HG02588 (cell line): ENCODE results near the gene GRID1.
"Not testable (repeated sequence)": the region's sequence is repeated elsewhere in the genome, so short reads cannot be mapped to it uniquely, and the experiment has no call there.

Source experiments
- ATAC-seq: cut with Tn5 transposase; IDR thresholded peaks from one replicate; pipeline ENCODE4 v1.9.1; 2021; ENCODE audit warnings: mild to moderate bottlenecking, moderate library complexity; ENCODE audit not compliant: unreplicated experiment

GRID1 gene

DNA sequence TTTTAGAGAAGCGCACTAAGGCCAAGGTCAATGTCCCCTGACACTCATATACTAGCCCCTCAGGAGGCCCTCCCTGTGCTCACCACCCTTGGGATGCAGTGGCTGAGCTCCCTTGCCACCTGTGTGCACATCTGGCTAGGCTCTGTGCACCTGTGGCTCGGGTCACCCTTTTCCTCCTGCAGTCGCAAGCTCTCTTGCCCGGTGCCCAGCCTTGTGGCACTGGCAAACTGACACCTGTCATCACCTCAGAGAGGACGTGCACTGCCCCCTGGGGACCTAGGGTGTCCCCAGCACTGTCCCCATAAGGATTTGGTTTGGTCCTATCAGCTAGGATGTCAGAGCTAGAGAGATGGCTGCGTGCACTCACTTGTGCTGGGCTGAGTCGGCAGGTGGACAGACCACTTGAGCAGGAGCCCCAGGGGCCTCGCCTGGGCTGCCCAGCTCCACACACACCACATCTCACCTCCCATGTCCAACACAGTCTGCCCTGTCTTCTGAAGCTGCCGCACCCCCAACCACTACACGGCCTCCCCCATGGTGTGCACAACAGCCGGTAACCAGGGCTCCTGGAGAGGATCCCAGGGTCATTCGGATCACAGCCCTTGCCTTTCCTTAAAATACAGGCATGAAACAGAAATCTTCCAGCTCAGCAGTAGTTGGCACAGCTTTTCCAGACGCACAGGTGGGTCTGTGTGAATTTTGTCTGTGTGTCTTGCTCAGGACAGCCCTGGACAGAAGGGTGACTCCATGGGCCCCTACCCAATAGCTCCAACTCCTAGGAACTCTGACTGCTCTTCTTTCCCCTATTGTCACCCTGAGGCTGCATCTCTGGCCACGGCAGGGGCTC is 111.0 kb downstream of the GRID1 start:
- ATAC-seq = no peak

DNA sequence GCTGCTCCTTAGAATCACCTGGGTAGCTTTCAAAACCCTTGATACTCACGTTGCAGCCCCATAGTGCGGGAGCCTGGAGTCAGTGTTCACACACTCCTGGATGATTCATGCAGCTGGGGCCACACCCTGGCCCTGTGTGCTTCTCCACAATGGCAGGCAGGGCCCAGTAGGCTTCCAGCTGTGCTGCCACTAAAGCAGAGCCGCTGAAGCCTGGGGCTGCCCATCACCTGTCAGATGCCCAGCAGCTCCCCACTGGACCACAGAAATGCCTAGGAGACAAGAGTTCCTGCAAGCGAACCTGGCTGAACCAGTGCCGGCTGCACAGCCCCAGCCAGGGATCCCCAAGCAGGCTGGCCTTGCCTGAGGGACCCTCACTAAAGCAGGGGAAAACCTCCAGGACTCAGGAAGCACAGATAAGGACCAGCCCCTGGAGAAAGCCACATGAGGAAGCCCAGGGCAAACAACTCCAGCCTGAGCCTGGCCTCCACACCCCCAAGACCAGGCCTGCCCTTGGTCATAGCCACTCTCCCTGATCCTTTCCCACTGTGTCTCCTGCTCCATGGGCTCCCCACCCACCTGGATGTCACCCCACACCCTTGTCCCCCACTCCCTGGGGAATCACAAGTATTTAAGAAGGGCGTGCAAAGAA is 111.9 kb downstream of the GRID1 start:
- ATAC-seq = no peak

DNA sequence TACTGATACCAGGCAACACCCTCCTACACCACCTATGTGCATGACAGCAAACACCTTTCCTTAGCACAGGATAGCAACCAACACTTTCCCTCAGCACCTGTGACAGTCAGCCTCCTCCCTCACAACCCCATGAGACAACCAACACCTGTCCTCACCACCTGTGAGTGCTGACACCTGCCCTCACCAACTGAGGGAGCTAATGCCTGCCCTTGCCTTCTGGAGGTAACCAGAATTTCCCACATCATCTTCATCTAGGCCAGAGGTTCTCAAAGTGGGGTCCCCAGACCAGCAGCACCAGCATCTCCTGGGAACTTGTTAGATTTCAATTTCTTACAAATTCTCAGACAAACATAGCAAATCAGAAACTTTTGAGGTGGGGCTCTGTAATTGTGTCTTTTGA is 112.5 kb downstream of the GRID1 start:
- ATAC-seq = no peak

DNA sequence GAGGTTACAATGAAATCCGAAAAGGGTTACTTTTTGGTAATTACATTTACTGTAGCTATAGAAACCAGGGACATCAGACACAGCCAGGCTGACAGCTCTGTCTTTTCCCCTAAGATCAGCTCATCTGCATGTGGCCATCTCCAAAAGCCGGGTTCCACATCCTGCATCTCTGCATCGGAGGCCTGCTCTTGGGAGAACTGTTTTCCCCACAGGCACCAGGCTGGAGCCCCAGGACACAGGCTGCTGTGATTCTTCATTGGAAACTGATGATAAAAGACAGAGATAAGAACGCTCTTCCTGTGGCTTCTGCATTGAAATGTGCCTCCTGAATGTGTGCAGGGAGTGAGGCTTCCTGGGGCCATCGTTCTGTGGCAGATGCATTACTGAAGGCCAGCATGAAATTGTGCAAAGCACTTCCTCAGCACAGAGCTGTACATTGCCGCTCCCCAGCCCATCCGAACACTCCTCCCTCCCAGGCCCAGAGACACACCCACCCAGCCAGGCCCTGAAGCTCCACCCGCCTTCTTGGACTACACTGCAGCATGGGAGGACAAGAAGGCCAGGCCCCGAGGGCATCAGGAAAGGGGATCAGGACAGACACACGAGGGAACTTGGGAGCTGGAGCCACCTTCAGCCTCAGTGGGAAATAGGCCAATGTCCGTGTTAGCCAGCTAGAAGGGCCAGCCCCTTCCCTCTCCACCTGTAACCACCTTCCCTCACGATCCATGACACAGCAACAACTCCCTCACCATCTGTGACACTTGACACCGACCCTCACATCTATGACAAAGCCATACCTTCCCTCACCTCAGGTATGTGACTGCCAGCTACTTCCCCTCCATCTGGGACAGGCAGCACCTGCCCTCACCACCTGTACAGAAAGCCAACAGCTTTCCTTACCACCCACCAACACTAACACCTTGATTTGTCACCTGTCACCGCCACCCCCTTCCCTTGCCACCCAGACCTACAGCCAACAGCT is 113.2 kb downstream of the GRID1 start:
- no peak for ATAC-seq

DNA sequence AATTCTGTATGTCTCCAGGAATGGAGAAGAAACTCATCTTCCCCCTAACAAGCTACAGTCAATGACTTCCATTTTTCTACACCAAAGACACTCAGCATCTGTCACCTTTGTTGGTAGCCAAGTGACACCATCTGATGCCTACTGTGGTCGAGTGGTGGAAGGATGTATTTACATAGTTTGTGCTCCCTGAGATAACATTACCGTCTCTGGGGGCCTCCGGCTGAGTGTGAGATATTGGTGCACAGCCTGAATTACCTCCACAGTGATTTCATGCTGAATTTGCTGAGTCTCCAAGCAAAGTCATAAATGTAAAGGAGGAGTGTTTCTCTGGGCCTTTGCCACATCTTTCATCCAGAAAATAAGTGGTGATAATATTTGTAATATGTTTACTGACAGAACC is 114.0 kb downstream of the GRID1 start:
- no peak for ATAC-seq

DNA sequence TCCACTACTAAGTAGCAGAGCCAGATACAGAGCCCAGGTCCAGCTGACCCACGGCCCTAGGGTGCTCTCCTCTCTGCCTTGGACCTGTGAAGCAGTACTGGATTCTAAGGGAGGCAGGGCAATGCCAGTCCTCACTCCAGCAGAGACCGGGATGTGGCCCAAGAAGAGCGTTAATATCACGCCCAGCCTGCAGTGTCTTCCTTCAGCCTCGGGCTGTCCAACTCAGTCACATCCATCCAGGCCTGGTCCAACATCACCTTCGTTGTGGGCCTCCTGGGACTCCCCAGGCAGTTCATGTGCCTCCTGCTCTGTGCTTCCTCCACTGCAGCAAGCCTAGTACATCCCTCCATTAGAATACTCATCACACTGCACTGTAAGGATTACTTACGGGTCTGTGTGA is 114.5 kb downstream of the GRID1 start:
- ATAC-seq = no peak

DNA sequence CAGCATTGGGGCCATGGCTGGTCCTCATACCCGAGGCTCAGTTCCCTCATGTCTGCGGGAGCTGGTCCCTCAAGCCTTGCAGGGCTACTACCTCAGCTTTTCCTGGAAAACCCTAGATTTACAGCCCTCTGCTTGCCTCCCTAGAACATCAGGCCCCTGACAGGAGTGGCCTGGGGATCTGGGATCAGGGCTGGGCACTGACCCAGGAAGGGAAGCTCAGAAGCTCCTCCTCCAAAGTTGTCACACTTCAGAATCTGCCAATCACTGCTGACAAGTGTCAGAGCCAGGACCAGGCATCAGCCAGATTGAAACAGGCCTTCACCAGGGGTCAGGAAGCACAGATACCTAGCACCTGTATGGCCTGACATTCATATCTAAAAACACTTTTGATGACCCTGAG is 115.2 kb downstream of the GRID1 start:
- ATAC-seq = no peak

DNA sequence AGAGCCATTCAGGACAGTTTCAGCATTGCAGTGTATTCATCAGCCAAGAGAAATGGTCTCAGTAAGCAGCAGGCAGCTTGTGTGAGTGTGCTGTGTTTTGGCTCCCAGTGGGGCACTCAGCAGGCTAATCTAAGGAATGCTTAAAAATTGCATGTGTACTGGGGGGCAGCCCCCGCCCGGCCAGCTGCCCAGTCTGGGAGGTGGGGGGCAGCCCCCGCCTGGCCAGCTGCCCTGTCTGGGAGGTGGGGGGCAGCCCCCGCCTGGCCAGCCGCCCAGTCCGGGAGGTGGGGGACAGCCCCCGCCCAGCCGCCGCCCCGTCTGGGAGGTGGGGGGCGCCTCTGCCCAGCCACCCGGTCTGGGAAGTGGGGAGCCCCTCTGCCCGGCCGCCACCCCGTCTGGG is 116.2 kb downstream of the GRID1 start:
- no peak for ATAC-seq

DNA sequence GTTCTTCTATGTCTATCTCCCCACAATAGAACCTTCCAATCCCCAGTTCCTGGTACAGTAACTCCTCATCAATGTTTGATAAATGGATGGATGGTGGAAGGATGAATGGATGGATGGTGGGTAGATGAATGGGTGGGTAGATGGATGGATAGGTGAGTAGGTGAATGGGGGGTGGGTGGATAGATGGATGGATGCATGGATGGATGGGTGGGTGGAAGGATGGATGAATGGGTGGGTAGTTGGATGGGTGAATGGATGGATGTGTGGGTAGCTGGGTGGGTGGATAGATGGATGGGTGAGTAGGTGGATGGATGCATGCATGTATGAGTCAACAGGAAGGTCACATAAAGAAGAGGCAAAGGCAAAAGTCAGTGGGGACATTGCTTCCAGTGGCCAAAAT is 116.8 kb downstream of the GRID1 start:
- no peak for ATAC-seq

DNA sequence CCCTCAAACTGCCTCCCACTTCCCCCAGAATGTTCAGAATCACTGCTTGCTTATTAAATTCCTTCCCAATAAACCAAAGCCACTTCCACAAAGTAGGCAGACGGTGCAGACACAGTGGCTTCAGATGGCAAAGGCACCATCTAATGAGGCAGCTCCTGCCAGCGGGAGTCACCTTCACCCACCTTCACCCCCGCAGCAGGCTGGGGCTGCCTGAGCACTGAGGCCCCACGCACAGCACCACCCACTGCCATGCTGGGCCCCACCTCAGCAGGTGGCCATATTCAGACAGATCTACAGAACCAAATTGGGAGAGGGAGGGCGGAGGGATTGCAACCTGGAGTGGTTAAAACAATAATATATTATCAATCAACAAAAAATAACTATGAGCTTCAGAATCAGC is 118.5 kb downstream of the GRID1 start:
- no peak for ATAC-seq

DNA sequence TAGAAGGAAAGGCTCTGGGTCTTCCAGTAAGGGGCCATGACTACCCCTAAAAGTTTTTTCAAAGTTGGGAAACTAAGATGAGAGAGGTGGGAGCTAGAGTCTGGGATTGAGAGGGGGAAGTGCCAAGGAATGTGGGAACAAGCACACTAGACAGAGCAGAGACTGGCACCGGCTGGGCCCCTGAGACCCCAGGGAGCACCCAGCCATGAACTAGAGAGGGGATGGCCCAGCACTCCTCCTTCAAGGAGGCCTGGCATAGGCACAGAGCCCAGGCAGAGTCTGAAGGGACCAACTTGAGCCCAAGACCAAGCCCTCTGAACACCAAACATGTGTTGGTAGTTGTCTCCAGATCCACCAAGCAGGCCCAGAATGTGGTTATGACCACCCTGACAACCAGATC is 119.0 kb downstream of the GRID1 start:
- no peak for ATAC-seq

DNA sequence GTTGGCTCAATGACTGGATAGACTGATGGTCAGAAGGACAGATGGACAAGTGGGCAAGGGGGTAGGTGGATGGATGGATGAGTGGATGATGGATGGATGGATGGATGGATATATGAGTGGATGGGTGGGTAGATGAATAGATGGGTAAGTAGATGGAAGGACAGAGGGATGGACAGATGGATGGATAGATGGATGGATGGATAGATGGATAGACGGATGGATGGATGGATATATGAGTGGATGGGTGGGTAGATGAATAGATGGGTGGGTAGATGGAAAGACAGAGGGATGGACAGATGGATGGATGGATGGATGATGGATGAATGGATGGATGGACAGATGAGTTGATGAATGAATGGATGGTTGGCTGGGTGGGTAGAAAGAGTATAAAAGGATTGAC is 119.5 kb downstream of the GRID1 start:
- ATAC-seq = no peak

DNA sequence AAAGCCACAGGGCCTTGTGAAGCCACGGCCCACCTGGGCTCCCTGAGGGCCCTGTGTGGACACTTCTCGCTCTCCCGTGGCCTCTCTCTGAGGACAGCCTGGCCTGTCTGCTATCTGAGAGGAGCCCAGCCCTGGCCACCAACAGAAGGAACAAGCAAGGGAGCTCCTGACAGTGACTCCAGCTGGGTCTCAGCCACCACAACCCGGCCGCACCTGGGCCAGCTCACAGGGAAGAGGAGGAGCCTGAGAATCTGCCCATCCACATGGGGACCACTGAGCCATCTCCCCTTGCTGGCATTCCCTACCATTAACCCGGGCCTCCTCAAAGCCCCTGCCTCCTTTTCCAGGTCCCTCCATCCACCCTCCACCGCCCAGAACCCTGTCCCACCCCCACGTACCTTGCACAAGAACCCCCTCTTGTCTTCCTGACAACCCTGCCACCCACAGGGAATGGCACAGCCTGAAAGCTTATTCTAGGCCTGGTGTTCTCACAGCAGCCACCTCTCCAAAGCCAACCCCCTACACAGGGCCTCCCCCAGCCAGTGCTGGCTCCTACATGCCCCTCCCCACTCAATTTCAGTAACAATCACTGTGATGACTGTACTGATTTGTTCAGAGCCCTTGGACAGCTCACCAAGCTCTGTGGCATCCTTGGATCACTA is 120.2 kb downstream of the GRID1 start:
- ATAC-seq = no peak

DNA sequence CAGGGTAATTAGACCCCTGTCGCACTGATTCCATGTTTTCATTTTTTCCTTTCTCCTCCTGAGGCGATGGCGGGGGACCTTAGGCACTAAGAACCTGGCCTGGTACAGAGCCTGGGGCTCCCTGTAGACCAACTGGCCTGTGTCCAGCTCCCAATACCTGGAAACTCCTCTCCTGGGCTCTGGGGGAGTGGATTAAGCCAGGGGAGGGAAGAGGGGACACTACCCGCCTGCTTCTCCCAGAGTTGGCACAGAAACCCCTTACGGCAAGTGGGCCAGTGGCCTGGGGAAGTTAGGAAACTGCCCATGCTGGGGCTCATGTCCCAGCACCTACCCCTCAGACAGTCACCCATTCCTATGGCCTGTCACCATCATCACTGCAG is 121.6 kb downstream of the GRID1 start:
- ATAC-seq = no peak

DNA sequence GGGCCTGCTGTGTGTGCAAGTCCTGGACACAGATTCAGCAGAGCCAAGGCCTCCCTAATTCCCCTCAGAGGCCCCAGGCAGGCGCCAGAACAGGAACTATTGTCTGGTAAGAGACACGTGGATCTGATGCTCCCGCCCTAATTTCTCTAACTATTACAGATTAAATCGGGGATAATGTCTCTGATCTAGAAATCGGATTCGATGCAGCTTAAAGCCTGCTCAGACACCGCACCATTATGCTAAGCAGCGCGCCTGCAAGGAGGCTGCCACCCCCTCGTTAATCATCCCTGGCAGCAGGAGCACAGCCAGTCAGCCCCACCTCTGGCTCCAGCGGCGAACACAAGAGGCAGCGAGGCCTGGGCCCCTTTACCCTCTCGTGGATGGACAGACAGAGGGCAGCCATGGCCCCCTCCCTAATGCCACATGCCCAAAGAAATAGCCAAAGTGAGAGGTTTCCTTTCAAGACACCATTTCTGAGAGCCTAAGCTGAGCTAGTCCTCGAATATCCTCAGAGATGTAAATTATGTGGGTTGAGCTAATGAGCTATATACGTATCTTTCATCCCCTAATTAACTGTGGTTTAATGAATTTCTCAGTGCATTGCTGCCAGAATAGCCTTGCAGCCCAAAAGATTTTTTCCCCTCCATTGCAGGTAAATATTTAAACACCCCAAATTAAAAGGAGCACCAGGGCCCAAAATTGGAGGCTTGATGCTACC is 122.1 kb downstream of the GRID1 start:
- no peak for ATAC-seq

DNA sequence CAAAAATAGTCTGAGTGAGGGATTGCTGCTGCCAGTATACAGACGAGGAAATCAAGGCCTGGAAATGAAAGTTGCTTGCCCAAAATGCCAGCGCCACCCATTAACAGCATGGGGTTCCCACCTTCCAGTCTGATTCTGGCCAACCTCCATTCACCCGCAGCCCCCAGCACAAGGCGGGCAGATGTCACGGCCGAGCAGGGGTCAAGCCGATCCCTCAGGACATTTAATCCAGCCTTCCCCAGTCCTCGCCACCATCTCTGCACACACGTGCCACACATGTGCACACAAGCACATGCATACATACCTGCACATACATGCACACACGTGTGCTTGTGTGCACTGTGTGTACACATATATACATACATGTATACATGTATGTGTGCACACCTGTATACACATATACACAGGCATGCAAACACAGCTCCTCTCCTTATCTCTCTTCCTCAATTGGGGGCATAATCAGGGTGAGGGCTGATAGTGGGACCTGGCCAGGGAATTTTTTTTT is 122.9 kb downstream of the GRID1 start:
- ATAC-seq = no peak

DNA sequence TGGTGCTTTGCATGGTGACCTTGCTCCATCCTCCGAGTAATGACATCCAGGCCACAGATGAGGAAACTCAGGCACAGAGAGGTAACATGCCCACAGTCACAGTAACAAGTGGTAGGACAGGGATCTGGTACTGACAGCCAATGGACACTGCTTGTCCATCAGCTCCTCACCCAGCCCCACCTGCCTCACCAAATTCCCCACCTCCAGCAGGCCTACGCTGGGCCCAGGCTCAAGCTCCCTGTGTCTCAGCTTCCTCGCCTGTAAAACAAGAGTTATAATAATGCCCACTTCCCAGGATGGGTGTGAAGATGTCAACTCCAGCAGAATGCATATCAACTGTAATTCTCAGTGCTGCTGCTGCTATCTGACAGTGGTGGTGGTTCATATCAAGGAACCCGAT is 123.8 kb downstream of the GRID1 start:
- ATAC-seq = no peak

DNA sequence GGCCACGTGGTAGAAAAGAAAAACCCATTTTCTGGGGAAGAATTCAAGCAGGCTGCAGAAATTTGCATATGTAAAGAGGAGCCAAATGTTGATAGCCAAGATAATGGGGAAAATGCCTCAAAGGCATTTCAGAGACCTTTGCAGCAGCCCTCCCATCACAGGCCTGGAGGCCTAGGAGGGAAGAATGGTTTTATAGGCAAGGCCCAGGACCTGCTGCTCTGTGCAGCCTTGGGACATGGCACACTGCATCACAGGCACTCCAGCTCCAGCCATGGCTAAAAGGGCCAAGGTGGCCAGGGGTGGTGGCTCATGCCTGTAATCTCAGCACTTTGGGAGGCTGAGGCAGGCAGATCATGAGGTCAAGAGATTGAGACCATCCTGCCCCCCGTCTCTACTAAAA is 128.5 kb downstream of the GRID1 start:
- not testable (repeated sequence) for ATAC-seq

DNA sequence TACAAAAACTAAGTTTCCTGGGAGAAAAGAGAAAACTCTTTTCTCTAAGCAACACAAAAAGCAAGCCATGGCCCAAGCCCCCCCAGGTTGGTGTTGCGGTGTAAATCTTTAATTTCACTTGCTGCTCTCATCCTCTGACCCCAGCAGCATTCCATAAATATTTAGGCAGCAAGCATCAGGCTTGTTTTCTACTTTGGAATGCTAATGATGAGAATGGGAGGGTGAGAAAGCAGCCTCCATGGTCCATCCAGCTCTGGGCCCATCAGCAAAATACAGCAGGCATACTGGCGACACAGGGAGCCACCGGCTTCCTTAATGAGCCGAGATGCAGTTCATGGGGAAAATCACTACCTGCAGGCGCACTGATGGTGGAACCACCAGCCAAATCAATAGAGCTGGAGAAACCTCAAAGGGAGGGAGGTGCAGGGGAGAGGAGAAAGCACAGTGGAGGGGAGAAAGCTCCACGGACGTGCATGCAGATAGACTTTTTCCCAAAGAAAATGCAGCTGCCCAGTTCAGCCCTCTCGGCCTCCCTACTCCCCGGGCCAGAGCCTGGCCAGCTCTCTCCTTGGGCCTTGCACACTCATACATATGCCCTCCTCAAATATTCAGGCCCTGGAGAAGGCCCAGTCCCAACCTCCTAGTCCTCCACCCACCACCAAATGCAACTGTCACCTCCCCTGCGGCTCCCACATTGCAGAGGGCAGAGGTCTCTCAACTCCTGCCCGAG is 131.9 kb downstream of the GRID1 start:
- ATAC-seq = no peak
